Fibroblast of lung (primary cell): Measurements from ENCODE around the gene SPON1.

Experiments
- EZH2 ChIP-seq: IDR thresholded peaks from 2 replicates; pipeline ENCODE4 v1.5.1; 2012; ENCODE audit warnings: low read length, control low read depth, mild to moderate bottlenecking; ENCODE audit errors: missing control alignments
- TF ChIP-seq, protein P1 (sequence below), 2 donors: IDR thresholded peaks in 1 of 2; conservative IDR thresholded peaks in 1 of 2; 1 replicate in 1 of 2; 2 replicates in 1 of 2; pipeline ENCODE4 v1.5.1; 2011 to 2012; ENCODE audit warnings: low read length in 2 of 2, control low read depth in 1 of 2, inconsistent platforms in 1 of 2, low read depth in 1 of 2, mild to moderate bottlenecking in 1 of 2

DNA sequence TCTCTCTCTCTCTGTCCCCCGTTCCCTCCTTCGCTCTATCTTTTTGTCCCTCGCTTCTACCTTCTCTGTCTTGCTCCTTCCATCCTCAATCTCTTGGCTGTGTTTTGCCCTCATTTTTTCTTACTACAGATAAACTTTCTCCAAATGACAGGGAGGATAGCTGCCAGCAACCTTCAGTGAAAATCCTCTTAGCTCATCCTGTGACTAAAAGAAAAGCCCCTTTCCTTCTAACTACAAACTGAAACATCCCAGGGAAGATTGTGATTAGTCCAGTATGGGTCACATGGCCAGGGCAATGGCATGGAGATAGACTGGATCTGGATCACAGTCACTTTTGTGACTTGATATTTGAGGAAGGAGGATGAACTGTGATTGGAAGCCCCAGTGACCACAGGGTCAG is 10.4 kb downstream of the SPON1 start:
- TF ChIP-seq, protein P1, sequence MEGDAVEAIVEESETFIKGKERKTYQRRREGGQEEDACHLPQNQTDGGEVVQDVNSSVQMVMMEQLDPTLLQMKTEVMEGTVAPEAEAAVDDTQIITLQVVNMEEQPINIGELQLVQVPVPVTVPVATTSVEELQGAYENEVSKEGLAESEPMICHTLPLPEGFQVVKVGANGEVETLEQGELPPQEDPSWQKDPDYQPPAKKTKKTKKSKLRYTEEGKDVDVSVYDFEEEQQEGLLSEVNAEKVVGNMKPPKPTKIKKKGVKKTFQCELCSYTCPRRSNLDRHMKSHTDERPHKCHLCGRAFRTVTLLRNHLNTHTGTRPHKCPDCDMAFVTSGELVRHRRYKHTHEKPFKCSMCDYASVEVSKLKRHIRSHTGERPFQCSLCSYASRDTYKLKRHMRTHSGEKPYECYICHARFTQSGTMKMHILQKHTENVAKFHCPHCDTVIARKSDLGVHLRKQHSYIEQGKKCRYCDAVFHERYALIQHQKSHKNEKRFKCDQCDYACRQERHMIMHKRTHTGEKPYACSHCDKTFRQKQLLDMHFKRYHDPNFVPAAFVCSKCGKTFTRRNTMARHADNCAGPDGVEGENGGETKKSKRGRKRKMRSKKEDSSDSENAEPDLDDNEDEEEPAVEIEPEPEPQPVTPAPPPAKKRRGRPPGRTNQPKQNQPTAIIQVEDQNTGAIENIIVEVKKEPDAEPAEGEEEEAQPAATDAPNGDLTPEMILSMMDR (conservative IDR thresholded peaks at IDR 0.05 in 1 of 2, IDR thresholded peaks at IDR 0.05 in 1 of 2; ENCODE audit: low read depth in 1 of 2, low read length in 2 of 2), result no peak
- no peak for TF ChIP-seq EZH2
